Activated CD8-positive, alpha-beta memory T cell treated with anti-CD3 and anti-CD28 coated beads for 36 hours (primary cell): ENCODE measurements around the gene IRAG1. TPM values are rescaled to one million over a fixed set of nuclear protein-coding genes. Genes with fewer than 3 reads are reported as not detected.

Source experiments
- CTCF ChIA-PET: fragments of 350-600 bp; sonication (Branson Sonifier 250); formaldehyde crosslinking; loops from one replicate; lab custom pipeline; 2021; ENCODE audit warnings: antibody characterized with exemption; lab: Charles Lee
- POLR2A ChIA-PET: fragments of 350-600 bp; sonication (Branson Sonifier 250); formaldehyde crosslinking; loops from one replicate; lab custom pipeline; 2021; ENCODE audit warnings: antibody characterized with exemption; lab: Charles Lee
- total RNA-seq, 2 experiments: library from RNA; stranded (reverse); gene quantifications; one replicate each; pipeline ENCODE4 v1.2.3, GENCODE V29; 2021

The IRAG1 gene
- total RNA-seq, 2 experiments from 2014 or later, result not detected

- POLR2A ChIA-PET, result no interaction called here
Observed at GRCh38 chr11:10654811-10655150, 38.8 kb downstream of the IRAG1 start.

GRCh38 chr11:10653946-10654810 is 39.4 kb downstream of the IRAG1 start:
- CTCF ChIA-PET, result interaction anchor here (1.3 to 2.4 kb wide), 8 partner anchors 22 to 252 kb away, joined by 3 to 10 read pairs (median 4); partner anchors contain the start of gene RNF141
- POLR2A ChIA-PET, result no interaction called here

More at GRCh38 chr11:10654811-10655150, 38.8 kb downstream of the IRAG1 start:
- CTCF ChIA-PET, result interaction anchor here (1.3 to 2.4 kb wide), 7 partner anchors 23 to 249 kb away, joined by 3 to 10 read pairs (median 4); partner anchors contain the start of gene RNF141

GRCh38 chr11:10653261-10653660 is 40.3 kb downstream of the IRAG1 start:
- ChIA-PET POLR2A (no interaction called here), CTCF (interaction anchor here (1.4 to 2.4 kb wide), 4 partner anchors 29 to 251 kb away, joined by 3 to 9 read pairs (median 4); no protein-coding TSS in a partner anchor)

- CTCF ChIA-PET, result interaction anchor here (1.0 kb wide), 2 partner anchors 246 to 287 kb away, joined by 3 to 5 read pairs; no protein-coding TSS in a partner anchor
- POLR2A ChIA-PET, result no interaction called here
Observed at GRCh38 chr11:10651656-10652361, 41.7 kb downstream of the IRAG1 start.

- CTCF ChIA-PET, result interaction anchor here (1.0 kb wide), 1 partner anchor 245 kb away, joined by 5 read pairs; no protein-coding TSS in a partner anchor
- POLR2A ChIA-PET, result no interaction called here
Observed at GRCh38 chr11:10650630-10651029, 42.9 kb downstream of the IRAG1 start.

GRCh38 chr11:10650166-10650565 is 43.4 kb downstream of the IRAG1 start:
- POLR2A ChIA-PET, result no interaction called here
- CTCF ChIA-PET, result no interaction called here

- ChIA-PET CTCF (interaction anchor here (0.9 kb wide), 1 partner anchor 243 kb away, joined by 4 read pairs; no protein-coding TSS in a partner anchor), POLR2A (no interaction called here)
Observed at GRCh38 chr11:10648871-10649270, 44.7 kb downstream of the IRAG1 start.

GRCh38 chr11:10646681-10647355 is 46.7 kb downstream of the IRAG1 start:
- ChIA-PET CTCF (interaction anchor here (0.7 kb wide), 1 partner anchor 106 kb away, joined by 3 read pairs; the partner anchor contains the start of gene RNF141), POLR2A (no interaction called here)

- POLR2A ChIA-PET, result no interaction called here
Observed at GRCh38 chr11:10646005-10646404, 47.5 kb downstream of the IRAG1 start.

GRCh38 chr11:10645212-10645795 is 48.3 kb downstream of the IRAG1 start:
- CTCF ChIA-PET, result no interaction called here
- POLR2A ChIA-PET, result interaction anchor here (0.6 kb wide), 1 partner anchor 535 kb away, joined by 3 read pairs; no protein-coding TSS in a partner anchor

More at GRCh38 chr11:10646005-10646404, 47.5 kb downstream of the IRAG1 start:
- CTCF ChIA-PET, result no interaction called here

Other genes starting within 250 kb of the IRAG1 start
- gene AMPD3, start 238.5 kb downstream of the IRAG1 start, total RNA-seq, result 10 to 100 TPM; 10.5 to 13.0 TPM
- 10 to 100 TPM; 17.1 to 21.0 TPM for gene RNF141, start 152.6 kb downstream of the IRAG1 start, total RNA-seq
- gene LYVE1, start 125.1 kb downstream of the IRAG1 start, total RNA-seq, result not detected
- gene CTR9, start 57.5 kb upstream of the IRAG1 start, total RNA-seq, result 10 to 100 TPM; 46.3 to 50.6 TPM
- gene EIF4G2, start 115.2 kb upstream of the IRAG1 start, total RNA-seq, result 1,000 to 10,000 TPM; 1,451 to 1,459 TPM
- 10 to 100 TPM; 37.9 to 38.4 TPM for gene ZBED5, start 164.3 kb upstream of the IRAG1 start, total RNA-seq